RPMI7951 (cell line): ENCODE results near the gene RNU5D-1. TPM values are rescaled to one million over a fixed set of nuclear protein-coding genes. Genes with fewer than 3 reads are reported as not detected.
"Not testable (repeated sequence)": the region's sequence is repeated elsewhere in the genome, so short reads cannot be mapped to it uniquely, and the experiment has no call there.

Experiments used
- DNase-seq: peaks from one replicate; pipeline ENCODE4 v3.0.0-alpha.2; 2012; ENCODE audit warnings: low read depth
- total RNA-seq: library from RNA; depleted of rRNA; stranded (reverse); fragments of >200 nt; shearing (Covaris generic); gene quantifications from 2 replicates; pipeline ENCODE4 v1.2.3, GENCODE V29; 2014; rRNA removed

RNU5D-1 gene
- total RNA-seq, 1 experiment from 2014 or later, result not detected

DNA sequence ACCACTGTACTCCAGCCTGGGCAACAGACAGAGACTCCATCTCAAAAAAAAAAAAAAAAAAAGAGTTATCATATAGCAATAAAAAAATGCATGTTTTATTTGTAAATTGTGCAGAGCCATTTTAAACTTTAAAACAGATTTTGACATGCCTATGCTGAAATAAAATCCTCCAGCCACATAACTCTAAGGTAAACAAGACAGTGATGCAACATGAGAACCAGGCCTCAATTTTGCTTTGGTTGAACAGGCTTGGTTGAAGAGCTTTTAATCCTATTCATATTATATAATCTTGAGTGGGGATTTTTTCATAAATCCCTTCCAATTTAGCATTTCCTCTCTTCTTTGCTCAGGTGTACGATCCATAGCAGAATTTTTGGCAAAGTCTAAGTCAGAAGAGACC lies 30.4 kb downstream of the RNU5D-1 start:
- DNase-seq, result no peak

DNA sequence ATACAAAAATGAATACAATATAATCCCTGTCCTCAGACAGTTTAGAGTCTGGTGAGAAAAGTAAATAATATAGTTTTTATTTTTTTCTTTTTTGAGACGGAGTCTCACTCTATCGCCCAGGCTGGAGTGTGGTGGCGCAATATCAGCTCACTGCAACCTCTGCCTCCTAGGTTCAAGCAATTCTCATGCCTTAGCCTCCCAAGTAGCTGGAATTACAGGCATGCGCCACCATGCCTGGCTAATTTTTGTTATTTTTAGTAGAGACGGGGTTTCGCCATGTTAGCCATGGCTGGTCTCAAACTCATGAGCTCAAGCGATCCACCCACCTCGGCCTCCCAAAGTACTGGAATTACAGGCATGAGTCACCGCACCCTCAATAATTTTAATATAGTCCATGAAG lies 31.6 kb downstream of the RNU5D-1 start:
- not testable (repeated sequence) for DNase-seq

DNA sequence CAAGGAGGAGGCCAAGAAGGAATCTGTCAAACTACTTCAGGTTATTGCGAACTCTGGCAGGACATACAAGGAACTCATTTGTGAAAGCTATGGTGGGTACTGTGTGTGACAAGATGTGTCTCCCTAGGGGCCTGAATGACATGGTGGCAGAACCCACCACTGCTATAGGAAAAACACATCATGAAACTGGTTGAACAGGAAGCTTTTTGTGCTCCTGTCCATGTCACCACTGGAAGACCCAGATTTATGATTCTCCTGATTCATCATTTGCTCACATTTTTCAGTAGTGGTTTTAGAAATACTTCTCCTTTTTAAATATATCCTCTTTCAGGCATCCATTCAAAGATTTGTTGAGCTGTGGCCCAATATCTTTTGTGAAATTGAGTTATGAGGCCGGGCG lies 32.8 kb downstream of the RNU5D-1 start:
- DNase-seq, result no peak

DNA sequence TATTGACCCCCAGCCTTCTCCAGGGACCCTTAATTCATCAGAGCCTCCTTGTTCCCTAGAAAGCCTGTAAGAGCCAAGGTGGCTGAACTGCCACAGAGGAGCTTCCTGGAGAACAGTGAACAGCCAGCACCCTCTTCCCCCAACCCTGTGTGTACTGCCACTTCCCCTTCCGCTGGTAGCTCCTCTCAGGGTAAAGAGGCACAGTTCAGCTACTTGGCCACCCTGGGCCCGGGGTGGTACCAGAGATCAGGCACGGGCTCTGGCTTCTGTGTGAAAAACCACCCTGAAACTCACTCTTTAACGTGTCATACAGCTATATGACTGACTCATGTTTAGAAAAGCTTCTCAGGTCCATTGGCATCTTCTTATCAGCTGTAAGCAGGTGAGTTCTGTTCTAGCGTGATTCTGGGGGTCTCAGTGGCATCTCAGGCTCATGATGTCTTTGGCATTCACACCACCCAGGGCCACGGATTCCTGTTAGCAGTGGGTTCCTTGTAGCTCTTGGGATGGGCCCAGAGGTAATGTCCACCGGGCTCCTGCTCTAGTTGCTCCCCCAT lies 34.1 kb downstream of the RNU5D-1 start:
- DNase-seq, result no peak

DNA sequence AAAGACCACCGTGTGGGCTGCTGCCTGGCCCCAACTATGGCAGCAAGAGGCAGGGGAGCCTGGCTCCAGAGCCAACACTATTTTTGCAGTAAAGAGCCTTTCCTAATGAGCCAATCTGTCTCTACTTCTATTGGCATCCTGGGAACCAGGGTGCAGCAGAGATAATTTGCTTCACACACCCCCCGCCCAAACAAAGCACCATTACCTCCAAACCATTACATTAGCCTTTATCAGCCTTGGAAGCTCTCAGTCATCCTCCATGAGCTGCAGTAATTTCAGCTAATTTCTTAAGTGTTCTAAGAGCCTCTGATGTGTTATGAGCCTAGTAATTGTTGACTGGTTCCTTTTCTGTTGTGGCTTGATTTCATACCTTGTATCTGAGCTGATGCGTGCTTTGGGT lies 34.9 kb downstream of the RNU5D-1 start:
- no peak for DNase-seq

DNA sequence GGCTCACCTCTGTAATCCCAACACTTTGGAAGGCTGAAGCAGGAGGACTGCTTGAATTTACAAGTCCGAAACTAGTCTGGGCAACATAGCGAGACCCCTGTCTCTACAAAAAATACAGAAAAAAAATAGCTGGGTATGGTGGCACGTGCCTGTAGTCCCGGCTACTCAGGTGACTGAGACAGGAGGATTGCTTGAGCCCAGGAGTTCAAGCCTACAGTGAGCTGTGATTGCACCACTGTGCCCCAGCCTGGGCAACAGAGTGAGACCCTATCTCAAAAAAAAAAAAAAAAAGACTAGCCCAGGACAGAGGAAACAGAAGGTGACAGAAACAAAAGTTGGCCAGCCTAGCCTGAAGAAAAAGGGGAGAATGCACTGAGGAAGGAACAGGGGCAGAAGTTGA lies 35.3 kb downstream of the RNU5D-1 start:
- no peak for DNase-seq

DNA sequence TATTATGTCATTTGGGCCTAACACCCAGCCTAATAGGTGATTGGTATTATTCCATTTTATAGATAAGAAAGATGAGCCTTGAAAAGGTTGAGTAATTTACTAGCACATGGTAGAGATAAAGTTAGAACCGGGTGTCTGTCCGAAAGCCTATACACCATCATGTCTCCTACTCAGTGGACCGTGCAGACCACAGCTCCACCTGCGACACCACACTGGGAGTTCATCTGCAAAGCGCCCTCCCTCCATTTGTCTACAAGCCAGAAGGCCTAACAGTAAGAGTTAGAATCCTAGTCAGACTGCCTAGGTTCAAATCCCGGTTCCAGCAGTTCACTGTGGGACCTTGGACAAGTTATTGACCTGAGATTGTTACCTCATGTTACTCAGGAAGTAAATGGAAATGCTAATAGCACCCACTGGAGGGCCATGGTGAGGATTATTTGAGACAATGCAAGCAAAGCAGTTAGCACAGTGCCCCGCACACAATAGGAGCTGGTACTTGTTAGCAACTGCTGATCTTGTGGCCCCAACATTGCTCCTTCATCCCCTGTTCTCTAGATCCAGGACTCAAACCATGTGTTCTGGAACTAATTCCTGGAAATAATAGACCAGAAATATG lies 36.0 kb downstream of the RNU5D-1 start:
- no peak for DNase-seq

DNA sequence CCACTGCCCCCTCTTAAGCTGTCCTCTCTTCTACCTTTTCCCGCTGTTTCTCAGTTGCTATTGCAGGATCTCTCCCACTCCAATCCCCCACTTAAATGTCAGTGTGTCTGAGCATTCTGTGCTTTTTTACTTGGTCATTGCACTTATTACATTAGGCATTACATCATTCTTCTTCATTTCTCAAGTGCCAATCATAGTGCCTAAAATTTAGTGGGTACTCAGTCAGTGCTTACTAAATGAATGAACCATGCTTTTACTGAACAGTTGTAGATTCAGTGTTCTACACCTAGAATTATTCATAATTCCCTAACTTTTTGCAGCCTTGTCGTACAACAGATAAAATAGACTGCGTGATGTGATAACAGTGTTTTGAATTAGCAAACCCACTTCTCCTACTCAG lies 37.1 kb downstream of the RNU5D-1 start:
- DNase-seq, result no peak

DNA sequence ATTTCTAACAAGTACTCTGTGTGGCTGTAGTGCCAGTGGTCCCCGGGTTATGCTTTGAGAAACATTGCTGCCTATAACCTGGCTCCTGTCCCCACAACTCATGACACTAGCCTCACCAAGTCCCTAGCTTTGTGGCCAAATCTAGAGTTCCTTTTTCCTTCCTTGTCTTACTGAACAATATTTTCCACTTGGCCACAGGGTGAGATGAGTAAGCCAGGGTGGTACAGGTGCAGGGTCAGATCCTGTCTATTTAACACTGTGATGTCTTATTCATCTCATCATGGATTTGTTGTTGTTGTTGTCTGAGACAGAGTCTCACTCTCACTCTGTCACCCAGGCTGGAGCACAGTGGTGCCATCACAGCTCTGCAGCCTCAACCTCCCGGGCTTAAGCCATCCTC lies 37.8 kb downstream of the RNU5D-1 start:
- no peak for DNase-seq

DNA sequence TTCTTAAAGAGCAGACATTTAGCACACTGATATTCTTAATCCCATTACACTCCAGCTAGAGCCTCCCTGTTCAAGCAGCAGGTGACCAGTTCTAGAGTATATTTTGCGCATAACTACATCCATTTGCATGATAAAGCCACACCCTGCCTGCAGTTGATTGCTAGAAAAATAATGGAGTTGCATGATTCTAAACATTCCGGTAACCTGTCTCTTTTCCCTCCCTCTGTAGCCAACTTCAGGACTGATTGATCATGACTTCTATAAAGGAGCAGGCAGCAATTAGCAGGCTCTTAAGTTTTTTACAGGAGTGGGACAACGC lies 41.6 kb downstream of the RNU5D-1 start:
- DNase-seq, result no peak

DNA sequence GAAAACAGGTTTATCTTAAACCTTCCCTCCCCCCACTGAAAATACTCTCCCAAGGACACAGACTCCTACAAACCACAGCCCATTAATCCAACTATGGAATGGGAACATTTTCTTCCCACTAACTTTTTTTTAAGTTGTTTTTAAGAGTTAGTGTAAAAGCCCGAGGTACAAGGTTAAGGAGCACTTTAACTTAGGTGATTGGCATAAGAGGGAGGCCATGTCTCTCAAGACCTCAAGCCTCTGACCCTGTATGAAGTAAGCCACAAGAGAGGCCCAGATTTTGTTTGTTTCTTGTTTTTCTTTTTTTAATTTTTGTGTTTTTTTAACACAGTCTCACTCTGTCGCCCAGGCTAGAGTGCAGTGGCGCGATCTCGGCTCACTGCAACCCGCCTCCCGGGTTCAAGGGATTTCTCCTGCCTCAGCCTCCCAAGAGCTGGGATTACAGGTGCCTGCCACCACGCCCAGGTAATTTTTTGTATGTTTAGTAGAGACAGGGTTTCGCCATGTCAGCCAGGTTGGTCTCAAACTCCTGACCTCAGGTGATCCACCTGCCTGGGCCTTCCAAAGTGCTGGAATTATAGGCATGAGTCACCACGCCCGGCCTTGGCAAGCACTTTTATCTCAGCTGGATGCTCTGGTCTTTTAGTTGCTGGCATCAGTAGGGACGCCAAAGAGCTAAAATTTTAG lies 42.1 kb downstream of the RNU5D-1 start:
- DNase-seq, result no peak

DNA sequence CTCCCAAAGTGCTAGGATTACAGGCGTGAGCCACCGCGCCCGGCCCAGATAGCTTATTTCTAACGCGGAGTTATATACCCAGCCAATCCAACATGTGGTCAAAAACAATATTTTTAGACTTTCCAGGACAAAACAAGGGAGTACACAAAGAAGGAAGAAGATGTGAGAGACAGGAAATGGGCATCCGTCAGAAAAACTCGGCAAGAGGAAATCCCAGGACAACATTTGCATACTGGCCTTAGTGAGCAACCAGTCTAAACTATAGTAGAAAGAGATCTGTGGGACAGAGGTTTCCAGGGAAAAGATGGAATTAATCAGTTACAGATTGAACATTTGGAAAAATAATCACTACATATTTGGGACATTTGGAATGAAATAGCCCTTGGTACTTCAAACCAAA lies 45.1 kb downstream of the RNU5D-1 start:
- no peak for DNase-seq

DNA sequence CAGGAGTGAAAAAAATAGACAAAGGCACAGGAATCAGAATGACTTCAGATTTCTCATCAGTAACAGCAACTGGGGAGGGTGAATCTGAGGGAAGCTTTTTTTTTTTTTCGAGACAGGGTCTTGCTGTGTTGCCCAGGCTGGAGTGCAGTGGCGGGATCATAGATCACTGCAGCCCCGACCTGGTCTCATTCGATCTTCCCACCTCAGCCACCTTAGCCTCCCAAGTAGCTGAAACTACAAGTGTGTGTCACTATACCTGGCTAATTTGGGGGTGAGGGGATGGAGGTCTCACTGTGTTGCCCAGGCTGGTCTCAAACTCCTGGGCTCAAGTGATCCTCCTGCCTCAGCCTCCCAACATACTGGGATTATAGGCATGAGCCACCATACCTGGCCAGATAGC lies 45.8 kb downstream of the RNU5D-1 start:
- no peak for DNase-seq

DNA sequence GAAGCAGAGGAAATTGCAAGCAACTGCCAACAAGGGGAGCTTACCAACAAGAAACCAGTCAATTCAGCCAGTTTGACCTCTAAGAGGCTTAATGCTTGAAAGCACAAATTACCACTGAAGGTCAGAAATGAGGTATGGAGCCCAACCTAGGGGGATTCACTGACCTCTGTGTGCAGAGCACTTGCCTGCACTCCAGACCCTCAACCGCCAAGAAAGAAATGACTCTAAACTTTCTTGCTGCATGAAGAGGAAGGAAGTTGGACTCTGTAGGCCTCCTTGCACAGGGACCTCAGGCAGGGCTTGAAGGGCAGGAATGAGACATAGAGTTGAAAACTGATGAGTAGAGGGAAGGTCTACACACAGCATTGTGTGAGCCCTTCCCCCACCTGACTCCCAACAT lies 46.4 kb downstream of the RNU5D-1 start:
- DNase-seq, result no peak

DNA sequence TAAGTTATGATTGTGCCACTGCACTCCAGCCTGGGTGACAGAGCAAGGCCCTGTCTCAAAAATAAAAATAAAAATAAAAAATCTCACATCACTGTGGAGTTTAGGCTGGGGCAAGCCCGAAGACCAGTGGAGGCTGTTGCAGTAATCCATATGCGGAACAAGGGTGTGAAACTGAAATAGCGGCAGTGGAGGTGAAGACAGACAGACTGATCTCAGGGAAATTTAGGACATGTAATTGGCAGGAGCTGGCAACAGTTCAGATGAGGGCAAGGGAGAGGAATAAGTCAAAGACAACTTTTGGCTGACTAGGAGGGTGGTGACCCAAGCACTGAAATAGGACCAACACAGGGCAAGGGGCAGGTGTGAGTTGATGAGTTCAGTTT lies 48.1 kb downstream of the RNU5D-1 start:
- no peak for DNase-seq

DNA sequence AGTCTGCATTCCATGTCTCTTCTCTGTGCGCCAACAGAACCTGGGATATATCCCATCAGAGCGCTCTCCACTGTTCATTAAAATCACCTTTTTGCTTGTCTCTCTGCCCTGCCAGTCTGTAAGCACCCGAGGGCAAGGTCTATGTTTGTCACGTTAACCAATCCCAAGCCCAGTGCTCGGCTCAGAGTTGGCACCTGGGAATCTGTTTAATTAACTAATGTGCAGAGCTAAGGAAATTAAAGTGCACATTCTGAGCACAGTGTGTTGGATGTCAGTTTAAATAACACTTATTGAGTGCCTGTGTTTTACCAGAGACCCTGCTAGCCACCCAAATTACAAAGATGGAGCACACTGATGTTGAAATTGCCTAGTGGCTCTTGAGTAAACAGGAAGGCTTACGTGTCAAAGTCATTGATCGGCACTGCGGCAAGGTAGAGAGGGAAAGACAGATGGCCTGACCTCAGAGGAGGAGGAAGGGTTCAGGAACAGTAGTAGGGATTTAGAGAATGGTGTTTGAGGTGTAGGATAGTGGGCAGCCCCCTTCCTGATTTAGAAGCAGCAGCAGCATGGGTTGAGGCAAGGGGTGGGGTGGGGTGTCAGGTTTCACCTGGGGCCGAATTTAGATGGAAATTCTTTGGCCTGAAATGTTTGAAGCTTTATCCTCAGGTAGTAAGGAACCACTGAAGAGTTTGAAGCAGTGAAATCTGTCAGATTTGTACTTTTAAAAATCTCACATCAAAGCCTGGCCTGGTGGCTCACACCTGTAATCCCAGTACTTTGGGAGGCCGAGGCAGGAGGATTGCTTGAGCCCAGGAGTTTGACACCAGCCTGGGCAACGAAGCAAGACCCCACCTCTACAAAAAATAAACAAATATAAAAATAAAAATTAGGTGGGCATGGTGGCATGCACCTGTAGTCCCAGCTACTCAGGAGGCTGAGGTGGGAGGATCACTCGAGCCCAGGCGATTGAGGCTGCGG lies 48.8 kb downstream of the RNU5D-1 start:
- DNase-seq, result no peak

Other genes starting within 250 kb of the RNU5D-1 start
- 13.1 and 14.9 TPM in 2 replicates for gene TMEM53, start 56.7 kb downstream of the RNU5D-1 start, total RNA-seq
- 0.29 TPM in 1 of 2 replicates, not detected in the other for gene ARMH1, start 56.5 kb downstream of the RNU5D-1 start, total RNA-seq
- gene KIF2C, start 8.7 kb upstream of the RNU5D-1 start, total RNA-seq, result 127 and 130 TPM in 2 replicates
- 2,373 and 2,557 TPM in 2 replicates for gene RPS8, start 44.4 kb upstream of the RNU5D-1 start, total RNA-seq
- gene BEST4, start 57.0 kb upstream of the RNU5D-1 start, total RNA-seq, result not detected in 2 replicates
- 8.8 and 10.7 TPM in 2 replicates for gene PLK3, start 69.2 kb upstream of the RNU5D-1 start, total RNA-seq
- gene DYNLT4, start 76.2 kb upstream of the RNU5D-1 start, total RNA-seq, result 0.24 and 0.88 TPM in 2 replicates
- 4.2 and 5.0 TPM in 2 replicates for gene BTBD19, start 77.4 kb upstream of the RNU5D-1 start, total RNA-seq
- under 0.01 and 0.12 TPM in 2 replicates for gene PTCH2, start 112.1 kb upstream of the RNU5D-1 start, total RNA-seq